H1 (cell line): Measurements from ENCODE around the gene RGS3.

Source experiments
- CBX8 ChIP-seq: fragments of 300-800, 300-1000 bp; sonication (generic); IDR thresholded peaks from 2 replicates; pipeline ENCODE4 v1.7.1; 2016; ENCODE audit warnings: low read depth, low read length, borderline replicate concordance
- CHD7 ChIP-seq: fragments of 300-600 bp; sonication (generic); IDR thresholded peaks from 2 replicates; pipeline ENCODE4 v1.7.1; 2012; ENCODE audit warnings: low read length, moderate library complexity, mild to moderate bottlenecking, inconsistent platforms; ENCODE audit not compliant: insufficient replicate concordance
- CTCF ChIP-seq, 3 experiments: IDR thresholded peaks; 1 replicate in 2 of 3; 2 replicates in 1 of 3; pipeline versions ENCODE4 v1.5.1 to v1.6.1; 2011; ENCODE audit warnings: low read length in 3 of 3, mild to moderate bottlenecking in 3 of 3, inconsistent platforms in 2 of 3, low read depth in 1 of 3, moderate library complexity in 1 of 3; ENCODE audit not compliant: insufficient read depth in 1 of 3; ENCODE audit errors: control extremely low read depth in 1 of 3
- EZH2 ChIP-seq: fragments of 200-600 bp; sonication (generic); IDR thresholded peaks from 2 replicates; pipeline ENCODE4 v1.7.1; 2012; ENCODE audit warnings: low read depth, mild to moderate bottlenecking, moderate library complexity, low read length, inconsistent platforms; ENCODE audit not compliant: severe bottlenecking
- JUND ChIP-seq: IDR thresholded peaks from 2 replicates; pipeline ENCODE4 v1.6.1; 2011; ENCODE audit warnings: mild to moderate bottlenecking, improper control_type of control experiment, low read length
- MAX ChIP-seq: IDR thresholded peaks from 2 replicates; pipeline ENCODE4 v1.6.1; 2012; ENCODE audit warnings: inconsistent platforms
- PHF8 ChIP-seq: fragments of 200-600 bp; sonication (generic); conservative IDR thresholded peaks from 2 replicates; pipeline ENCODE4 v1.7.1; 2012; ENCODE audit warnings: low read depth, mild to moderate bottlenecking, inconsistent platforms, low read length, moderate library complexity
- POLR2A ChIP-seq, 2 experiments: IDR thresholded peaks; 1 replicate in 1 of 2; 2 replicates in 1 of 2; pipeline ENCODE4 v1.6.1; 2011; ENCODE audit warnings: low read depth in 2 of 2, low read length in 2 of 2, mild to moderate bottlenecking in 2 of 2; ENCODE audit errors: control extremely low read depth in 1 of 2
- RNF2 ChIP-seq: fragments of 200-900, 300-1000 bp; sonication (generic); IDR thresholded peaks from 2 replicates; pipeline ENCODE4 v1.7.1; 2016; ENCODE audit warnings: borderline replicate concordance, low read depth, mild to moderate bottlenecking, antibody characterized with exemption, low read length; ENCODE audit not compliant: poor library complexity, severe bottlenecking; ENCODE audit errors: missing control alignments
- TAF1 ChIP-seq: IDR thresholded peaks from 2 replicates; pipeline ENCODE4 v1.6.1; 2011; ENCODE audit warnings: mild to moderate bottlenecking, low read depth, low read length
- ZNF274 ChIP-seq: IDR thresholded peaks from 2 replicates; pipeline ENCODE4 v1.7.0; 2012; ENCODE audit warnings: low read length, borderline replicate concordance; ENCODE audit errors: extremely low read depth

- TF ChIP-seq EZH2: no peak
- no peak for TF ChIP-seq TAF1
- no peak for TF ChIP-seq RNF2
- TF ChIP-seq CTCF (IDR thresholded peaks at IDR 0.05; ENCODE audit: control extremely low read depth in 1 of 3, insufficient read depth in 1 of 3, low read depth in 1 of 3, low read length in 3 of 3): no peak
- TF ChIP-seq ZNF274: no peak
- TF ChIP-seq JUND: no peak
- TF ChIP-seq POLR2A (IDR thresholded peaks at IDR 0.05; ENCODE audit: control extremely low read depth in 1 of 2, low read depth in 2 of 2, low read length in 2 of 2): no peak
- no peak for TF ChIP-seq CHD7
- TF ChIP-seq MAX: no peak
- TF ChIP-seq CBX8: no peak
- no peak for TF ChIP-seq PHF8
Observed at GRCh38 chr9:113594484-113595299, 131.2 kb downstream of the RGS3 start.
